Epithelial cell of proximal tubule (primary cell): ENCODE results near the gene BTD. TPM values are rescaled to one million over a fixed set of nuclear protein-coding genes. Genes with fewer than 3 reads are reported as not detected.
"Not testable (repeated sequence)": the region's sequence is repeated elsewhere in the genome, so short reads cannot be mapped to it uniquely, and the experiment has no call there.

ENCODE experiments used
- DNase-seq: peaks from one replicate; pipeline ENCODE4 v3.0.0-alpha.2; 2011; ENCODE audit warnings: low read depth
- H3K4me3 ChIP-seq: 2 replicates; pipeline ENCODE4 v1.5.1; 2011; ENCODE audit warnings: low read depth, mild to moderate bottlenecking, low read length
- total RNA-seq: library from RNA; depleted of rRNA; stranded (reverse); fragments of >200 nt; gene quantifications from 2 replicates; pipeline ENCODE4 v1.2.3, GENCODE V29; 2015
- TF ChIP-seq, protein P1 (sequence below): conservative IDR thresholded peaks from 2 replicates; pipeline ENCODE4 v1.5.1; 2012; ENCODE audit warnings: low read depth, mild to moderate bottlenecking, low read length

The BTD gene
- total RNA-seq, 1 donor from 2014 or later, result 16.0 TPM

DNA sequence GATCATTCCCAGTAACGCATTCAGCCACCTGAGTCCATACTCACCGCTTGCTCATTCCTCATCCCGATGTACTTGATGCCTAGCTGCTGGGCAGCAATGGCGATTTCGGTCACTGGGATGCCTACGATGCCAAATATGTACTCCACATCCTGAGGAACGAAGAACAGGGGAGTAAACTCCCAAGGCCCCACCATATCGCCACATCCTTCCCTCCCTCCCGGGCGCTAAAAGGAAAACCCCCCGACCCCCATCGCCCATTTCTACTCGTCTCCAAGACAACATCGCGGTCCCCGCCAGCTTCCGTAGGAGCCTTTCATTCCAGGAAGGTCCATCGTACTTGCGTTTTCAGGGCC lies 523 bp upstream of the BTD start:
- DNase-seq, result no peak
- TF ChIP-seq, protein P1, sequence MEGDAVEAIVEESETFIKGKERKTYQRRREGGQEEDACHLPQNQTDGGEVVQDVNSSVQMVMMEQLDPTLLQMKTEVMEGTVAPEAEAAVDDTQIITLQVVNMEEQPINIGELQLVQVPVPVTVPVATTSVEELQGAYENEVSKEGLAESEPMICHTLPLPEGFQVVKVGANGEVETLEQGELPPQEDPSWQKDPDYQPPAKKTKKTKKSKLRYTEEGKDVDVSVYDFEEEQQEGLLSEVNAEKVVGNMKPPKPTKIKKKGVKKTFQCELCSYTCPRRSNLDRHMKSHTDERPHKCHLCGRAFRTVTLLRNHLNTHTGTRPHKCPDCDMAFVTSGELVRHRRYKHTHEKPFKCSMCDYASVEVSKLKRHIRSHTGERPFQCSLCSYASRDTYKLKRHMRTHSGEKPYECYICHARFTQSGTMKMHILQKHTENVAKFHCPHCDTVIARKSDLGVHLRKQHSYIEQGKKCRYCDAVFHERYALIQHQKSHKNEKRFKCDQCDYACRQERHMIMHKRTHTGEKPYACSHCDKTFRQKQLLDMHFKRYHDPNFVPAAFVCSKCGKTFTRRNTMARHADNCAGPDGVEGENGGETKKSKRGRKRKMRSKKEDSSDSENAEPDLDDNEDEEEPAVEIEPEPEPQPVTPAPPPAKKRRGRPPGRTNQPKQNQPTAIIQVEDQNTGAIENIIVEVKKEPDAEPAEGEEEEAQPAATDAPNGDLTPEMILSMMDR, result no peak

DNA sequence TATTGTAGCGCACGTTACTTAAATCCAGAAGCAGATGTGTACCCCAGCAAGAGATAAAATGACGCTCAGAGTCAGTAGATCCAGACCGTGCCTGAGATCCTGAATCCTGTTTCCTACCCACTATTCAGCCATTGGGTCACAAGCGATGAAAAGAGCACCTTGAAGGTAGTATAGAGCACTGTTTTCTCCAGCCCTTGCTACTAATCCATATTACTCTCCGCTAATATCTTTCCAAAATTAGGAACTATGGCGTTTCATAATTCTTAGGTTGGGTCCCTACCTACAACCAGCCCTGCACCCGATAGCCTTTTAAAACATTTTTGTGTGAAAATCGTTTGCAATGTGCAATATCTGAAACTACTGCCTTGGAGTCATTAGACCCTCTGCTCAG lies 596 bp downstream of the BTD start:
- no peak for DNase-seq
- TF ChIP-seq, protein P1, result no peak
- peak overlapping the region; percentile 83 for H3K4me3 ChIP-seq

More for the DNA sequence above, 523 bp upstream of the BTD start:
- H3K4me3 ChIP-seq, result peak overlapping the region; percentile 83

DNA sequence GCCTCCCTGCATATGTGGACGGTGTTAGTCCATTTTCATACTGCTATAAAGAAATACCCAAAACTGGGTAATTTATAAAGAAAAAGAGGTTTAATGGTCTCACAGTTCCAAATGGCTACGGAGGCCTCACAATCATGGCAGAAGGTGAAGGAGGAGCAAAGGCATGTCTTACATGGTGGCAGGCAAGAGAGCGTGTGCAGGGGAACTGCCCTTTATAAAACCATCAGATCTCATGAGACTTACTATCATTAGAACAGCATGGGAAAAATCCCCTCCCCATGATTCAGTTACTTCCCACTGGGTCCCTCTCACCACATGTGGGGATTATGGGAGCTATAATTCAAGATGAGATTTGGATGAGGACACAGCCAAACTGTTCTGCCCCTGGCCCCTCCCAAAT lies 1.3 kb downstream of the BTD start:
- DNase-seq, result not testable (repeated sequence)
- H3K4me3 ChIP-seq, result peak overlapping the region; percentile 83

DNA sequence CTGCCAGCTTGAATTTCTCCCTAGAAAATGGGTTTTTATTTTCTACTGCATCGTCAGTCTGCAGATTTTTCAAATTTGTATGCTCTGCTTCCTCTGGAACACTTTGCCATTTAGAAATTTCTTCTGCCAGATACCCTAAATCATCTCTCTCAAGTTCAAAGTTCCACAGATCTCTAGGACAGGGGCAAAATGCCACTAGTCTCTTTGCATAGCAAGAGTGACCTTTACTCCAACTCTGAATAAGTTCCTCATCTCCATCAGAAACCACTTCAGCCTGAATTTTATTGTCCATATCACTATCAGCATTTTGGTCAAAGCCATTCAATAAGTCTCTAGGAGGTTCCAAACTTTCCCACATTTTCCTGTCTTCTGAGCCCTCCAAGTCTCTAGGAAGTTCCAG lies 3.0 kb downstream of the BTD start:
- not testable (repeated sequence) for DNase-seq, H3K4me3 ChIP-seq

DNA sequence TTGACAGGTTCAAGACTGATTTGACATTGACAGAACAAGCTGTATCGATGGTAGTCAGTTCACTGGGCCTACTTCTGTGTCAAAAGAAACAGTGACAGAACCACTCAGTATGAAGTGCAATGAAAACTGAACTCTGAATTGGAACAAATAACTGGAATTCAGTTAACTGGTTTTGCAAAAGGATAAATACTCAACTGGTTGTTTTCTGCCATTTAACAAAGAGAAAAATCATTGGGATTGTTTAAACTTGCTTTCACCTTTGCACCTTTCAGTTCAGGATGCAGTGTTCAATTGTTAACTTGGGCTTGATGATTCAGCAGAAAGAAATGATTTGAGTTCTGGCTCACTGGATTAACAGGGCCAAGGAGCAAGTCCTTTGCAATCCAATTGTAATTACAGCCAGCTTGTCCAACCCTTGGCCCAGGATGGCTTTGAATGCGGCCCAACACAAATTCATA lies 4.9 kb downstream of the BTD start:
- H3K4me3 ChIP-seq, result no peak overlapping the region
- TF ChIP-seq, protein P1, result no peak

DNA sequence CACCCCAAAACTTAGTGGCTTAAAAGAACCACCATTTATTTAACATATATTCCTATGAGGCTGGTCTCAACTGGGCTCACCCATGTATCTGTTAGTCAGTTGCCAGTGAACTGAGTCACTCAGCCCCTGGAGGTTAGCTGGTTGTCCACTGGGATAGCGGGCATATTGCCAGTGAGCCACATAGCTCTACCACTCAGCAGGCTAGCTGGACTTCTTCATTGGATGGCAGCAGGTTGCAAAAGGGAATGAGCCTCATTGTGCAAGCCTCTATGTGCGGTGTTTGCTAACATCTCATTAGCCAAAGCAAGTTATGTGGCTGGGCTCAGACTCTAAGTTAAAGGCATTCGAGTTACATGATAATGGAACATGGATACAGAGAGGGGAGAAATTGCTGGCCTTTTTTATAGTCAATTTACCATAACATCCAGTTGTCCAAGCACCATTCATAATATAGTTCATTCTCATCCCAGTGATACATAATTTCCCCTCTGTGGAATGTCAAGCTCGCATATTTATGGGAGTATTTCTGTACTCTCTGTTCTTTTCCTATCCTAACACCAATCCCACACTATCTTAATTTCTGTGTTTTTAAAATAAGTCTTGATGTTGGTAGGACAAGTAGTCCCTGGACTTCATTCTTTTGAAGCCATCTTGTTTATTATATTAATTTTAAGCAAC lies 8.7 kb downstream of the BTD start:
- TF ChIP-seq, protein P1, result no peak
- peak; percentile 88 for DNase-seq
- no peak overlapping the region for H3K4me3 ChIP-seq

More for the DNA sequence above, 4.9 kb downstream of the BTD start:
- peak; percentile 75 for DNase-seq

DNA sequence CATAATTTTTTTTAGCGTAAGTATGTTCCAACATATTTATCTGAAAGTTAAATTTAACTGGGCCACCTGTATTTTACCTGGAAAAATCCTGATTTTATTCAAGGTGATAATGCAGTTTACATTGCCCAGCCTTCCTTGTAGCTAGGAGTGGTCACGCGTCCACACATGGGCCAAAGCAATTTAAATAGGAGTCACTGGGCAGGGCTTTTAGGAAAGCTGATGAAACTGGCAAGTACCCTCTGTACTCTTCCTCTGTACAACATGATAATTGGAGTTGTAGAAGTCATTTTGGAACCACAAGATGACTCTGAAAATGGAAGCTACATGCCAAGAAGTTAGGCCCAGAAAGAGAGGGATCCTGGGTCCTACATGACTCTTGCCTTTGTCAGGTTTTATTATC lies 9.5 kb downstream of the BTD start:
- TF ChIP-seq, protein P1, result no peak
- no peak for DNase-seq
- no peak overlapping the region for H3K4me3 ChIP-seq

DNA sequence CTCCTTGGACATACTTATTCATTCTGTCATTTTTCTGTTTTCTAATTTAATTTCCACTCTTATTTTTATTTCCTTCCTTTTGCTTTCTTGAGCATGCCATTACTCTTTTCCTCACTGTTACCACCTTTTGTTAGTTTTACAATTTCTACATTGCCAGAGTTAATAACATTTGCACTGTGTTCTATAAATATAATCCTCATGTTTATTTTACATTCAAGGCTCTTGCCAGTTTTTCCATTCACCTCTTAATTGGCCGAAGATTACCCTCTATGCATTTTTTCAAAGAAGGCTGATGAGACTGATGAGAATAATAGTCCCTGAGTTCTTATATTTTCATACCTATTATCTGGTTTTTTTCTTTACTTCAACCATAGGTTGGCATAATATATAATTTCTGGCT lies 10.5 kb downstream of the BTD start:
- TF ChIP-seq, protein P1, result no peak
- DNase-seq, result no peak
- no peak overlapping the region for H3K4me3 ChIP-seq
